KMS-11 (cell line): ENCODE data around the gene NRROS.
"Not testable (repeated sequence)": the region's sequence is repeated elsewhere in the genome, so short reads cannot be mapped to it uniquely, and the experiment has no call there.

Experiments used
- H2AFZ ChIP-seq: fragments of 200-600 bp; sonication (generic); 2 replicates; pipeline ENCODE4 v1.6.1; 2016; ENCODE audit warnings: antibody characterized with exemption, mixed run types, low read depth
- H3K27ac ChIP-seq: fragments of 200-600 bp; sonication (generic); 2 replicates; pipeline ENCODE4 v1.6.1; 2016; ENCODE audit warnings: mild to moderate bottlenecking, mixed run types
- H3K27me3 ChIP-seq: fragments of 200-600 bp; sonication (generic); 2 replicates; pipeline ENCODE4 v1.6.1; 2017; ENCODE audit warnings: mild to moderate bottlenecking, low read depth, mixed run types, moderate library complexity; ENCODE audit not compliant: insufficient read depth
- H3K36me3 ChIP-seq: fragments of 200-600 bp; sonication (generic); 2 replicates; pipeline ENCODE4 v1.6.1; 2017; ENCODE audit warnings: mild to moderate bottlenecking, mixed run types; ENCODE audit not compliant: insufficient read depth
- H3K4me1 ChIP-seq: fragments of 200-600 bp; sonication (generic); 2 replicates; pipeline ENCODE4 v1.6.1; 2016; ENCODE audit warnings: mild to moderate bottlenecking, low read depth, mixed run types; ENCODE audit not compliant: poor library complexity, severe bottlenecking
- H3K4me2 ChIP-seq: fragments of 200-600 bp; sonication (generic); 2 replicates; pipeline ENCODE4 v1.7.0; 2016; ENCODE audit warnings: mild to moderate bottlenecking, mixed run types
- H3K4me3 ChIP-seq: fragments of 200-600 bp; sonication (generic); IDR thresholded peaks from 2 replicates; pipeline ENCODE4 v1.6.1; 2017; ENCODE audit warnings: low read depth, low read length, mixed read lengths; ENCODE audit not compliant: insufficient read depth
- H3K79me2 ChIP-seq: fragments of 200-600 bp; sonication (generic); 2 replicates; pipeline ENCODE4 v1.6.1; 2016; ENCODE audit warnings: low read depth, mixed run types; ENCODE audit not compliant: insufficient read depth
- H3K9ac ChIP-seq: fragments of 200-600 bp; sonication (generic); 2 replicates; pipeline ENCODE4 v1.6.1; 2016; ENCODE audit warnings: mild to moderate bottlenecking, mixed run types
- H4K20me1 ChIP-seq: fragments of 200-600 bp; sonication (generic); 2 replicates; pipeline ENCODE4 v1.6.1; 2016; ENCODE audit warnings: mild to moderate bottlenecking, mixed run types; ENCODE audit not compliant: insufficient read depth
- TF ChIP-seq, protein P1 (sequence below): fragments of 200-600 bp; sonication (generic); conservative IDR thresholded peaks from 2 replicates; pipeline ENCODE4 v1.6.1; 2017; ENCODE audit warnings: low read depth, mild to moderate bottlenecking, antibody characterized with exemption, low read length, moderate library complexity, mixed read lengths

Gene NRROS

DNA sequence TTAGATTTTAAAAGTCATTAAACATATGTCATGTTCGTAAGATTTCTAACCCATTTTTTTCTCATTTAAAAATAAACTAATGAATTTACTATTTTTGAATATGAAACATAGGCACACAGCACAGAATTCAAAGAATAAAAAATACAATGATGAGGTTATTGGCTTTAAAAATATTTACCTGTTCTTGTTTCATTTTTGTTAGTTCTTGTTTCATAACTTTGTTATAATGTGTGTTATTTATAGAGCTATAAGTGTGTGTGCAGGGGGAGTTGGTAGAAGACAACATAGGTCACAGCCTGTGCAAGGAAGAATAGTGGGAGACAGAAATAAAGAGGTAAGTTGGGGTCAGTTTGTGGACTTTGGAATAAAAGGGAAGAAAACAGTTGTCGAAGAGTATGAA, 30.8 kb upstream of the NRROS start:
- no peaks in the 10 kb centered on the region for H3K79me2 ChIP-seq
- no peak overlapping the region for H3K4me3 ChIP-seq
- TF ChIP-seq, protein P1, sequence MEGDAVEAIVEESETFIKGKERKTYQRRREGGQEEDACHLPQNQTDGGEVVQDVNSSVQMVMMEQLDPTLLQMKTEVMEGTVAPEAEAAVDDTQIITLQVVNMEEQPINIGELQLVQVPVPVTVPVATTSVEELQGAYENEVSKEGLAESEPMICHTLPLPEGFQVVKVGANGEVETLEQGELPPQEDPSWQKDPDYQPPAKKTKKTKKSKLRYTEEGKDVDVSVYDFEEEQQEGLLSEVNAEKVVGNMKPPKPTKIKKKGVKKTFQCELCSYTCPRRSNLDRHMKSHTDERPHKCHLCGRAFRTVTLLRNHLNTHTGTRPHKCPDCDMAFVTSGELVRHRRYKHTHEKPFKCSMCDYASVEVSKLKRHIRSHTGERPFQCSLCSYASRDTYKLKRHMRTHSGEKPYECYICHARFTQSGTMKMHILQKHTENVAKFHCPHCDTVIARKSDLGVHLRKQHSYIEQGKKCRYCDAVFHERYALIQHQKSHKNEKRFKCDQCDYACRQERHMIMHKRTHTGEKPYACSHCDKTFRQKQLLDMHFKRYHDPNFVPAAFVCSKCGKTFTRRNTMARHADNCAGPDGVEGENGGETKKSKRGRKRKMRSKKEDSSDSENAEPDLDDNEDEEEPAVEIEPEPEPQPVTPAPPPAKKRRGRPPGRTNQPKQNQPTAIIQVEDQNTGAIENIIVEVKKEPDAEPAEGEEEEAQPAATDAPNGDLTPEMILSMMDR, result no peak
- H3K36me3 ChIP-seq, result no peaks in the 10 kb centered on the region
- peak overlapping the region; percentile 66; the same call in 1 of the 2 replicates for H2AFZ ChIP-seq
- peaks cover 5% of the 10 kb centered on the region for H3K4me1 ChIP-seq
- no peaks in the 10 kb centered on the region for H3K27me3 ChIP-seq
- H3K9ac ChIP-seq, result no peak overlapping the region
- no peaks in the 10 kb centered on the region for H4K20me1 ChIP-seq
- no peak overlapping the region for H3K4me2 ChIP-seq
- H3K27ac ChIP-seq, result no peak overlapping the region

DNA sequence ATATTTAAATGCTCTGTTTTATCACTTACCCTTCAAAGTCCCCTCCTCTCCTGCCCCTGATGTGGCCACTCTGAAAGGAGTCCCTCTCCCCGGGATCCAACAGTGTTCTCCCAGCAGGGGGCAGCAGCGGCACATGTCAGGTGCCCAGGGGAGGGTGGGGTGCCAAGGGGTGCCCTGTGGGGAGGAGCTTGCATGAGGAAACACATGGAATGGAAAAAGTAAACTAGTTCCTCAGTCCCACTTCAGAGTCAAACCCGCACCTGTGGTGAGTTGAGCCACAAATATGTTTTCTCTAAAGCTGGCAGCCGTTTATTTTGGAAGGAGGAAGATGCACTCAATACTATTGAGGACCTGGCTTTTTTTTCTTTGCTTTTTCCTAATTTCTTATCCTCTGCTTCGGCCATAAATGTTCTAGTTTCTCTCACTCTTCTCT, 30.1 kb upstream of the NRROS start:
- H4K20me1 ChIP-seq, result no peaks in the 10 kb centered on the region
- H2AFZ ChIP-seq, result peak overlapping the region; percentile 66
- no peaks in the 10 kb centered on the region for H3K36me3 ChIP-seq
- H3K79me2 ChIP-seq, result no peaks in the 10 kb centered on the region
- TF ChIP-seq, protein P1, result peak; percentile 99
- no peak overlapping the region for H3K27ac ChIP-seq
- no peaks in the 10 kb centered on the region for H3K27me3 ChIP-seq
- H3K9ac ChIP-seq, result no peak overlapping the region
- H3K4me3 ChIP-seq, result no peak overlapping the region
- peak overlapping the region; percentile 33; the same call in 1 of the 2 replicates for H3K4me2 ChIP-seq
- peaks cover 5% of the 10 kb centered on the region for H3K4me1 ChIP-seq

DNA sequence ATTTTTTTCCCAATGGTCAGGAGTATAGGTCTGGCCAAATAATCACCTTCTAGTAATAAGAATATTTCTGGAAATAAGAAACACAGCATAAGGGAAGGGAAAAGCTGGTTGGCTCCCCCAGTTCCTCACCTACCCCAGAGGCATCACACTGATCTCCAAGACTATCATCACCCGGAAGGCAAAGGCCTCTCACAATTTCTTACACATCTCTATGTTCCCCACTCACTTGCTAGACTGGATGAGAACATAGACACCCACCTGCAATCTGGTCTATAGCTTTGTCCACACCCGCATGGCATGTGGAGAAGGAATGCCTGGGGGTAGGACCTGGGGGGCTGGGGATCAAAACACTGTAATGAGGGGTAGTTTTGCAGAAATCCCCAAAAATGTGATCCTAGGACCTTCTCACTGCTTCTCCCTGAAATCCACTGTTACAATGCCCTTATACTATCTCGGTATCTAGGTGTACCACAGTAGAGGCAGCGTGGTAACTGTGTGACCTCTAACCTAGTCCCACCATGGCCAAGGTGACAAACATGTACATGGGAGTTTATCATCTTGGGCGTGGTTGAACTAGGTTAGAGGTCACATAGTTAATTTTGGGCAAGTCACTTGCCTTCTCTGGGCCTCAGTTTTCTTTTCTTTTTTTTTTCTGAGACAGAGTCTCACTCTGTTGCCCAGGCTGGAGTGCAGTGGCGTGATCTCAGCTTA, 29.5 kb upstream of the NRROS start:
- H3K36me3 ChIP-seq, result no peaks in the 10 kb centered on the region
- H2AFZ ChIP-seq, result peak overlapping the region; percentile 66
- TF ChIP-seq, protein P1, result no peak
- no peak overlapping the region for H3K27ac ChIP-seq
- peak overlapping the region; percentile 33; the same call in 1 of the 2 replicates for H3K4me2 ChIP-seq
- no peaks in the 10 kb centered on the region for H3K79me2 ChIP-seq
- no peak overlapping the region for H3K9ac ChIP-seq
- no peaks in the 10 kb centered on the region for H3K27me3 ChIP-seq
- H3K4me3 ChIP-seq, result no peak overlapping the region
- peaks cover 5% of the 10 kb centered on the region for H3K4me1 ChIP-seq
- no peaks in the 10 kb centered on the region for H4K20me1 ChIP-seq

DNA sequence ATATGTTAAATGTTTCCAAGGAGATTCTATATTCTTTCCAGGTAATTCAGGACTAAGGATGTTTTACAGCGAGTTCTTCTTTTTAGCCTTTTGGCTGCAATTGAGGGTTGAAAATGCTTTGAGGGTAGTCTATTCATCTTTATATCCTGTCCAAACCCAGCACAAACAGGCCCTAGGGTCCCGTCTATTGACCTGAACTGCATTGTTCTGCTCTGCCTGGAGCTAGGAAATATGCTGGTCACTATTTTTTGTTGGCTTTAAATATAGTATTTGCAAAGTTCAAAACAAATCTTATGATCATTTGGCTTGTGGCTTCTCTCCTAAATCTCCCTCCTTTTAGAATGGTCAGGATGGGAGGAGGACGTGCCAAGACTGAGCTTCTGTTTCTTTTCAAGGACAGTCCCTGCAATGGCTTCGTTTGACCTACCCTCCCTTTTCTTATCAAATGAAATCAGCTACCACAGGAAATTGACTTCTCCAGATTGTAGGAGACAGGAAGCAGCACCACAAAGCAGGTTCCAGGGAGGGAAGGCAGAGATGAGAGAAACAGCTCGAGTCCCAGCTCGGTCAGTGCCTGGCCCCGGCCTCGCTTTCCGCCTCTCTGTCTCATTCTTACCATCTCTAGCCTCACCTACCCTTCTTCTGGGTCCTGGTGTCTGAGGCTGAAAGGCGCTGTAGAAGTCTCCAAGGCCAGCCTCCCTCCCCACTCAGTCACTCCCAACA, 27.6 kb upstream of the NRROS start:
- Histone ChIP-seq H3K36me3 (no peaks in the 10 kb centered on the region), H3K4me3 (no peak overlapping the region), H3K27me3 (no peaks in the 10 kb centered on the region), H2AFZ (no peak overlapping the region), H3K79me2 (no peaks in the 10 kb centered on the region), H3K9ac (no peak overlapping the region), H3K27ac (no peak overlapping the region), H4K20me1 (no peaks in the 10 kb centered on the region), H3K4me1 (peaks cover 5% of the 10 kb centered on the region), H3K4me2 (no peak overlapping the region)
- TF ChIP-seq, protein P1, result no peak

DNA sequence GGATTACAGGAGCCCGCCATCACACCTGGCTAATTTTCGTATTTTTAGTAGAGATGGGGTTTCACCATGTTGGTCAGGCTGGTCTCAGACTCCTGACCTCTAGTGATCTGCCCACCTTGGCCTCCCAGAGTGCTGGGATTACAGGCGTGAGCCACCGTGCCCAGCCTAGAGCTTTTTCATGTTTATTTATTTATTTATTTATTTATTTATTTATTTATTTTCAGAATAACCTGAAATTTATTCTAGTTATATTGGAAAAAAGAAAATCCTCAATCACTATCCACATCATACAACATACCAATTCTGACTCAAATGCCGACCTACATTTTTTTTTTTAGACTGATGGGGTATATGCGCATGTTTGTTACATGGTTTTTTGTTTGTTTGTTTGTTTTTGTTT, 24.3 kb upstream of the NRROS start:
- not testable (repeated sequence) for H4K20me1 ChIP-seq, H3K4me1 ChIP-seq, H3K79me2 ChIP-seq, H3K27ac ChIP-seq, H3K4me2 ChIP-seq, H3K27me3 ChIP-seq, H3K4me3 ChIP-seq, H3K36me3 ChIP-seq, H3K9ac ChIP-seq, H2AFZ ChIP-seq
